Thyroid gland (tissue), 4 donors: ENCODE measurements around the gene MNT.

ENCODE experiments used
- CTCF ChIP-seq, 6 experiments: fragments of 200-600 bp in 3 of 6; fragments of 450-650 bp in 3 of 6; sonication (generic) in 3 of 6; IDR thresholded peaks; one replicate each; pipeline ENCODE4 v1.5.1; 2016 to 2019; ENCODE audit warnings: antibody characterized with exemption in 6 of 6, mild to moderate bottlenecking in 2 of 6, inconsistent platforms in 1 of 6, moderate library complexity in 1 of 6
- POLR2A ChIP-seq, 2 donors: fragments of 450-650 bp; IDR thresholded peaks; one replicate each; pipeline ENCODE4 v1.6.1; 2017; ENCODE audit warnings: antibody characterized with exemption in 2 of 2, mild to moderate bottlenecking in 2 of 2, moderate library complexity in 1 of 2

DNA sequence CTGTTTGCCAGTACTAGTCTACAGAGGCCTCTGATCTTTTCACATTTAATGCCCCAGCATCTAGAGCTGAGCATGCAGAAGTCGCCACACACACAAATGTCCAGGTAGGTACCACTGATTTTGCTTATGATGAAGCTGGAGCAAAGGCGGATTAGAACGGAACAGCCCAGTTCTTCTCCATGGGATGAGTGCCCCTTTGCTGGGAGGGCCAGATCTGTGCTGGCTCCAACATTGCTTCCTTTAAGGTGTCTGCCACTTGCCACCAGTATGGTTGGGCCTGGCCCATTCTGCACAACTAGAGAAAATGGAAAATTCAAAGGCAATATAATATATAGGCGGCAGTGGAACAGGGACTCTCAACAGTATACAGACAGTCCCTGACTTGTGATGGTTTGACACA, 2.2 kb upstream of the MNT start:
- TF ChIP-seq CTCF (IDR thresholded peaks at IDR 0.05) (no peak), POLR2A (IDR thresholded peaks at IDR 0.05) (no peak)
